Cerebellar cortex (tissue), 1 donor: ENCODE results near the gene SF3B3.
A peak's percentile ranks its signal among the peaks of the same experiment; 100 is the strongest.
"Not testable (repeated sequence)": the region's sequence is repeated elsewhere in the genome, so short reads cannot be mapped to it uniquely, and the experiment has no call there.

Source experiments
- DNase-seq: peaks from one replicate; pipeline ENCODE4 v3.0.0-alpha.2; 2015; ENCODE audit warnings: low spot score

The SF3B3 gene

GRCh38 chr16:70565053-70565452, 41.4 kb downstream of the SF3B3 start:
- peak; percentile 74 for DNase-seq

GRCh38 chr16:70568601-70569237, 45.1 kb downstream of the SF3B3 start:
- no peak for DNase-seq

- no peak for DNase-seq
Measured at GRCh38 chr16:70569752-70570151, 46.1 kb downstream of the SF3B3 start.

- no peak for DNase-seq
Measured at GRCh38 chr16:70570967-70571570, 47.5 kb downstream of the SF3B3 start.

- no peak for DNase-seq
Measured at GRCh38 chr16:70571623-70572022, 48.0 kb downstream of the SF3B3 start.

- no peak for DNase-seq
Measured at GRCh38 chr16:70572050-70572925, 48.7 kb downstream of the SF3B3 start.

- no peak for DNase-seq
Measured at GRCh38 chr16:70572926-70573270, 49.3 kb downstream of the SF3B3 start.

GRCh38 chr16:70573451-70574121, 50.0 kb downstream of the SF3B3 start:
- DNase-seq: no peak

GRCh38 chr16:70574595-70575271, 51.1 kb downstream of the SF3B3 start:
- no peak for DNase-seq

GRCh38 chr16:70575376-70575775, 51.8 kb downstream of the SF3B3 start:
- peak; percentile 38 for DNase-seq

- peak; percentile 45 for DNase-seq
Measured at GRCh38 chr16:70576431-70577255, 53.0 kb downstream of the SF3B3 start.

GRCh38 chr16:70577256-70577698, 53.7 kb downstream of the SF3B3 start:
- DNase-seq: no peak

- peak; percentile 29 for DNase-seq
Measured at GRCh38 chr16:70578035-70578434, 54.4 kb downstream of the SF3B3 start.

GRCh38 chr16:70579248-70579647, 55.6 kb downstream of the SF3B3 start:
- DNase-seq: no peak

GRCh38 chr16:70579648-70580630, 56.3 kb downstream of the SF3B3 start:
- peak; percentile 40 for DNase-seq

- peak; percentile 33 for DNase-seq
Measured at GRCh38 chr16:70582280-70582978, 58.8 kb downstream of the SF3B3 start.

- no peak for DNase-seq
Measured at GRCh38 chr16:70586731-70587130, 63.1 kb downstream of the SF3B3 start.

GRCh38 chr16:70588565-70588964, 64.9 kb downstream of the SF3B3 start:
- no peak for DNase-seq

GRCh38 chr16:70589416-70589815, 65.8 kb downstream of the SF3B3 start:
- DNase-seq: not testable (repeated sequence)
